ENCODE results near the gene HEG1.

HEG1 gene

DNA sequence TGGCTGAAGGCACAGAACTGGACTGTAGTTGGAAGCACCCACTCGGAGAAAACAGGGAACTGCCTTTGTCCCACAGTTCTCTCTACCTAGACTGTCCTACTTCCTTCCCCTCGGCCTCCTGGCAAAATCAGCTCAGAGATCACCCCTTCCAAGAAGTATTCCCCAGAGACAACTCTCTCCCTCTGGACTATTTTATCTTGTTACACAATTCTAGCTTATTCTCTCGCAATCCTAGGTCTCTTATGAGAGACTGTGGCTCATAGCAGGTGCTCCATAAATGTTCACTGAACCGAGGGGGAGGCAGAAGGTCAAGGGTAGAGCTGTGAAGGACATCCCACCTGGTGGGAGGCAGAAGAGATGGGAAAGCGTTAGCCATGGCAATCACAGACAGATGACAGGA, 10.6 kb downstream of the HEG1 start:
- no peak for DNase-seq (ENCODE audit: low read depth)

DNA sequence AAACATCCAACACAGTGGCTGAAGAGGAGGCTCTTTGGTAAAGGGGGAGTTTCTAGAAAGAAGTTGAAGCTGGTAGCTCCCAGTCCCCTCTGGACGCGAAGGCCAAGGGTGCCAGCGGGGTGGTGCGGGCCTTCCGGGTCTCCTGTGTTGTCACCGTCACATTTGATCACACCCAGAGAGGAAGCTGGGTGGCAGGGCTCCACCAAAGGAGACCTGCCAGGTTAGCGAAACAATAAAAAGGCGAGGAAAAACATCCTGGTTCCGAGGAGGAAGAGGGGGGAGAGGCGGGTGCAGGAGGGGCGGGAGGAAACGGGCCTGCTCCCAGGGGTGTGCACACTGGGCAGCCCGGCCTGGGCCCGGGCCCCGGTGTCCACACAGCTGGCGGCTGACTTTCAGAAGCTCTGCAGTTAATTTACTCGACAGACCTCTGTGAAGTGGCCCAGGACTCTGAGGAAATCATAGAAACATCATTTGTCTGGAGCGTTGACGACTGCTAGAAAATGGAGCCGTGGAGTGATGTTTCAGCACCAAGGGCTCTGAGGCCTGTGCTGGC, 12.1 kb downstream of the HEG1 start:
- DNase-seq (ENCODE audit: low read depth) = no peak

- no peak for DNase-seq (ENCODE audit: low read depth)
Measured at GRCh38 chr3:125042725-125043406, 12.9 kb downstream of the HEG1 start.

DNA sequence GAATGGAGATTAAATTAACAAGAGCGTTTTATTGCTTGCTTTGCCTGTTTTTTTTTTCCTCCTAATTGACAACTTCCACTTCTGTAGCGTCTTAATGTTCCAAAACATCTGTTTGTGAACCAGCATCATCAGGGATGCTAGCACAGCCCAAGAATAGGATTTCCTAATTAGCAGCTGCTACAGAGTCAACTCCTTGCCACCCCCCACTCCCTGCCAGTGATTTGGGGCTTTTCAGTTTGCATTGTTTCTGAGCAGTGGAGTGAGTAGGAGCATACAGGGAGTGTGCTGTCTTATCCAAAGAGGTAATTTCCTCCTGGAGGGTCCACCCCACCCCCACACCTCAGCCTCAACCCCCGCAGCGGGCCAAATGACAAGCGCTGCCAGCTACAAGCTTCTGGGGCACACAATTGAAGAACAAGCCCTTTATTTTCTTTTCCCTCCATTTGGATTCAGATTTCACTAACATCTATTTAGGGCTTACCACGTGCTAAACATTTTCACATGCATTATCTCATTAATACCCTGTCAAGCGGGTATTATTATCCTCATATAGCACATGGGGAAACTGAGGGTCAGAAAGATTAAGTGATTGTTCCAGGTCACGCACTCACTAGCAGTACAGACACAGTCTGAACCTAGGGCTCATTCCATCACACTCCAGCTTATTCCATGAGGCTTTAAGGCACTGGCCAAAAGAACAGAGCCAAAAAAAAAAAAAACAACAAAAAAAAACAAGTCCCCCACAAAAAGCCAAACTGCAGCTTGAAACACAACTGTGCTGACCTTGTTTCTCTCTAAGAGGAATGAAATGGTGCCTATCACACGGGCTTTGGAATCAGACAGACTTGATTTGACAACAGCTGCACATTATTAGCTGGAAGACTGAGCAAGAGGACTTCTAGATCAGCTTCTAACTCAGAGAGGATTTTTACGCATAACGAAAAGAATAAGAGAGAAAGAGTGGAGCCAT, 16.4 kb downstream of the HEG1 start:
- DNase-seq (ENCODE audit: low read depth) = no peak

GRCh38 chr3:125037498-125038150, 18.2 kb downstream of the HEG1 start:
- DNase-seq (ENCODE audit: low read depth) = no peak

DNA sequence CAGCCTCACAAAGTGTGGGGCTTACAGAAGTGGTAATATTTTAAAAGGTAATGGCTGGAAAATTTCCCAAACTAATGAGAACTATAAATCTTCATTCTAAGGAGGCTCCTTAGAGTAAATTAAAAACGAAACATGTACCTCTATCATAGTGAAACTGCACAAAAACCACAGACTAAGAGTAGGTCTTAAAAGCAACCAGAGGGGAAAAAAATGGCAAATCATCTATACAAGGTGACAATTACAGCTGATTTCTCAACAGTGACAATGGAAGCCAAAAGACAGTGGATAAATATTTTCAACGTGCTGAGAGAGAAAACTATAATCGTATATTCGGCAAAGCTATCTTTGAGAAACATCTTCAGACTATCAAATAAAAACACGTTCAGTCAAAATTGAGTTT, 20.6 kb downstream of the HEG1 start:
- no peak for DNase-seq (ENCODE audit: low read depth)

DNA sequence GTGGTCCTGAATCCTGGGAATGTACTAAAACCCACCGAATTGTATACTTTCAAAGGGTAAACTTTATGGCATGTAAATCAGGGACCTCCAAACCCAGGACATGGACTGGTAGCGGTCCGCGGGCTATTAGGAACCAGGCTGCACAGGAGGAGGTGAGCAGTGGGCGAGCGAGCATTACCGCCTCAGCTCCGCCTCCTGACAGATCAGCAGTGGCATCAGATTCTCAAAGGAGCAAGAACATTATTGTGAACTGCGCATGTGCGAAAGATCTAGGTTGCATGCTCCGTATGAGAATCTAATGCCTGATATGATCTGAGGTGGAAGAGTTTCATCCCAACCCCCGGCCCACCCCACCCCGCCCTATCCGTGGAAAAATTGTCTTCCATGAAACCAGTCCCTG, 22.2 kb downstream of the HEG1 start:
- no peak for DNase-seq (ENCODE audit: low read depth)

DNA sequence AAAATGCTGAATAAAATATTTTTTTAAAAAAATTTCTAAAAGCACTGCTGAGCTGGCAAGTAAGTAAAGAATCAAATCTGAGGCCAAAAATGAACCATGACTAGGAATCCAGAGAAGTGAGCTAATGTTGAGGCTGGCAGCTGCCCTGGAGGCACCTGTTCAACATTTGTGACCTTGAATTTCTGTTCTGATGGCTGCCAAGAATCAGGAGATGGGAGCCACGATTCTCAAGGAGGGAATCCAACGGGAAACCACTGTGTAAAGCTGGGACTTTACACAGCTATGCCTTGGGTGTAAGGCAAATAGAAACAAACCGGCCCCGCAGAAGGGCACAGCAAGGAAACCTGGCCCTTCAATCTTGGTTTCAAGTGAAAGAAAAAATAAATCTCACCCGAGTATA, 22.7 kb downstream of the HEG1 start:
- DNase-seq (ENCODE audit: low read depth) = no peak

DNA sequence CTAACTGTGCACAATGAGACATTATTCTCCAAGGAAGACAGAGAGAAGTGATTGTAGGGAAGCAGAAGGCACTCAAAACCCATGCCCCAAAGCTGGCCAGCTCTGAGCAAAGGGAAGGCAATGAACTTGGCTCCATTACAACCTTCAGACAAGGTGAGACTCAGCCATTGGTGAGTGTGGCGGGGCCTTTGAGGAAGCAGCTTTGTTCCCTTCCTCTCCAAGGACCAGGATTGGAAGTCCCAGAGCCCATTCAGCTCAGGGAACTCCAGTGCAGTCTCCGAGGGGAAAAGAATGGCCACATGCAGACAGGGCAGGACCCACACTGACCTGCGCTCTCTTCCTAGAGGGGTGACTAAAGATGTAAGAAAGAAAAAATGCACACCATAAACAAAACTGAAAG, 23.1 kb downstream of the HEG1 start:
- DNase-seq (ENCODE audit: low read depth) = no peak

GRCh38 chr3:125032100-125032643, 23.6 kb downstream of the HEG1 start:
- DNase-seq (ENCODE audit: low read depth) = no peak

- no peak for DNase-seq (ENCODE audit: low read depth)
Measured at GRCh38 chr3:125031544-125031943, 24.3 kb downstream of the HEG1 start.

DNA sequence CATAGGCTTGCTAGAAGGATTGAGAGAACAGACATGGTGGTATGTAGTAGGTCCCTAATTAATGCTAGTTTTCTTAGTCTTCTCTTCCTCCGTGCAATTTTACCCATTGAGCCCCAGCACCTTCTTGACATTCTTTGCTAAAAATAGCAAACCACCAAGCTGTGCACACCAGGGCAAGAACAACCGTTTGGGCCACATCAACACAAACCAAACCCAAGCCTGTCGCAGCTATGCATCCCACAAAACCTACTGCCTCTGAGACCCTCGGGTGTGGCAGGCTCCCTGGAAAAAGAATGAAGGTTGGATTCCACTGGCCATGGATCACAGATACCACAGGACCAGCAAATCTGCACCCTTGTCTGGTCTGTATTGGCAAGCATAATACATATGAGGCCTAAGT, 27.1 kb downstream of the HEG1 start:
- DNase-seq (ENCODE audit: low read depth) = no peak

DNA sequence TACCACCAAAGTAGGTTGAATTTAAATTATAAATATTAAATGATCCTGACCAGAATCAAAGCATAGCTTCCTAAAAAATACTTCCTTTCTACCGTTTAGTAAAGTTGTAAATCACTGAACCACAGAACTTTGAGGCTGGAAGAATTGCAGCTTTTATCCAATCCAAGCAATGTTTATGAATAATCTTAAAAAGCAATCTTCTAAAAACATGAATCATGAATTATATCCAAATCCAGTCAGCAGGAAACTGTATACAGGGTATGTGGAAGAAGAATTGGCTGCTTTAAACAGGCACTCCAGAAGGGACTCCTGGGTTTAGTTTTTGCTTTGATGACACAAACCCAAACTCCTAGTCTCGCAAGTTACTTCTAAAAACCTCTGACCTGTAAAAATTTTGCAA, 30.2 kb downstream of the HEG1 start:
- no peak for DNase-seq (ENCODE audit: low read depth)

DNA sequence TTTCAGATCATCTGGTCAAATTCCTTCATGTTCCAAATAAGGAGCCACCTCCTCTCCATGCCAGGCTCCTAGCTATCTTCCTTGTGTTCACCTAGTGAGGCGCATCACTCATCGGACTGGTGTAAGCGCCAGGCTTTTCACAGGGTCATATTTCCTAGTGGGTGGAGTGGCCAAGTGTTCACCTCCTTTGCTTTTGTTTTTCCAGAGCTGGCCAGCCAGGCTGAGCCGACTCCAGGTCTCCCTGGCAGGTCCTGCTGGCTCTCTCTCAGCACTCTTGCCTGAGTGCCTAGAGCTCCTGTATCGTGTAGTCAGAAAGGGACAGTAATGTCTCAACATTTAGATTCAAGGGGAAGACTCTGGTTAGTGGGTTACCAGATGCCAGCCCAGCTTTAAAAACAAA, 31.0 kb downstream of the HEG1 start:
- DNase-seq (ENCODE audit: low read depth) = no peak

DNA sequence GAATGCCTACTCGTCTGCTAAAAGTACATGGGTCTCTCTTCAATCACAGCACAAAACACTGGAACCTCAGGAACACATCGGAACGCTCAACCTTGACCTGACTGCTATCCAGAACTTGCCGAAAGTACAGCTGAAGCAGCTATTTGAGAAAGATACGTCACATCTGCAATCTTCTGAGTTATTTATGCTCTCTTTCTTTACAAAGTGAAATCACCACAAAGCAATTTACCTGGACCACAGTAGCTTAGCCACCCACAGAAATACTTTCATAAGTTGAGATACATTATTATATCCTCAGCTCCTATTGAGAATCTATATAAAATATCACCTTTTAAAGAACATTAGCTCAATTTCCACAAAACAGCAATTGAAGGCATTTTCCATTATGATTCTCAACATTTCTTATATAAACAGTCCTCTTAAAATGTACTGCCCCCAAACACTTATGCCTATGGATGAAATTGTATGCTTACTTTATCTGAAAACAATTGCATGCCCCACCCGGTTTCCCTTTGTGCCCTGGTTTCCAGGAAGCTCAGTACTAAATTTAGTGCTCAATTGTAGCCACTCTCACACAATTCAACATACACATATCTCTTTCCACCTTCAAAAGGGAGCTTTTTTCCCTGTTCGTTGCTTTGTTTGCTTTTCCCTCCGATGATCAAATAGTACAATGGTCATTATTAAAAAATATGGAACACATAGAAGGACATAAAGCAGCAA, 31.8 kb downstream of the HEG1 start:
- no peak for DNase-seq (ENCODE audit: low read depth)

GRCh38 chr3:125022206-125022605, 33.6 kb downstream of the HEG1 start:
- DNase-seq (ENCODE audit: low read depth) = no peak

DNA sequence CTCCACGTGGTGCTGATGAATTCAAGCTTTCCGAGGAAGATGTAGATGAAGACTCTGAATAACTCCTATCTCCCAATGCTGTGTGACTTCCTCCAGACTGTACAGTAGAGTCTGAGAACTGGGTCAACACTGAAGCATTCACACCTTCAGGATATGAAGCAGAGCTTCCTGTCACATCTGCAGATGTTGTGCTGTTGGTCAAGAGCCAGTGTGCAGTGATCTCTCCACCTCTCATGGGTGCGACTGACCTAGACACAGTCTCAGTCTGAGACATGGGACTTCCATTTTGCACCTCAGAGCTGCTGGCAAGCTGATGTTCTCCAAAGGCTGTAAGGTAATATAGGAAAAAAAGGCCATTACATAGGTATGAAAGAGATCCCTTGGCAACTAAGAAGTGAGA, 36.5 kb downstream of the HEG1 start:
- DNase-seq (ENCODE audit: low read depth) = no peak

GRCh38 chr3:125017406-125017805, 38.4 kb downstream of the HEG1 start:
- DNase-seq (ENCODE audit: low read depth) = no peak

- no peak for DNase-seq (ENCODE audit: low read depth)
Measured at GRCh38 chr3:125014570-125015179, 41.1 kb downstream of the HEG1 start.

- no peak for DNase-seq (ENCODE audit: low read depth)
Measured at GRCh38 chr3:125013095-125013494, 42.7 kb downstream of the HEG1 start.

DNA sequence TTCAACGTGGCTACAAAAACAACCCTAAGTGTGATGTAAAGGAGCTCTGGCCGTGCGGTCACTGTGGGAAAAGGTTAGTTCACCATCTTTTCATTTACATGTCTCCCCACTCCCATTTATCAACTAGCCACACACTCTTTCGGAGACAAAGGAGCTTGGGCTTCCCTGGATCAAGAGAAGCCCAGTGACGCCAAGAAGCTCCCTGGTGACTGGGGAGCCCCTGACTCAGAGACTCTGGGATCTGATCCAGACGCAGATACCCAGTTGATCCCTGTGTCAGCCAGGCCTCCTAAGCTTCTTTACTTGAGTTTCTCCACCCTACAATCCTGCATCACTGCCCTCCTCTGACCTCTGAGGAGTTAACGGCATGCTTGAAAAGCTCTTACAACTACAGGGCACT, 43.9 kb downstream of the HEG1 start:
- DNase-seq (ENCODE audit: low read depth) = no peak
